NCI-H510A treated with DMSO at 0.1 percent for 48 hours (cell line): ENCODE results near the gene DGKB.
"Not testable (repeated sequence)": the region's sequence is repeated elsewhere in the genome, so short reads cannot be mapped to it uniquely, and the experiment has no call there.

Source experiments
- DNase-seq: peaks from one replicate; lab custom pipeline; 2025; lab: John Stamatoyannopoulos, UW

Gene DGKB

GRCh38 chr7:14583518-14583917 lies 319.0 kb downstream of the DGKB start:
- DNase-seq, result no peak

GRCh38 chr7:14582010-14582409 lies 320.5 kb downstream of the DGKB start:
- DNase-seq, result no peak

GRCh38 chr7:14579971-14580370 lies 322.6 kb downstream of the DGKB start:
- no peak for DNase-seq

- no peak for DNase-seq
Observed at GRCh38 chr7:14576578-14576977, 326.0 kb downstream of the DGKB start.

GRCh38 chr7:14570750-14571607 lies 331.6 kb downstream of the DGKB start:
- no peak for DNase-seq

- no peak for DNase-seq
Observed at GRCh38 chr7:14552060-14552459, 350.5 kb downstream of the DGKB start.

GRCh38 chr7:14551310-14551709 lies 351.2 kb downstream of the DGKB start:
- DNase-seq, result no peak

GRCh38 chr7:14542624-14543023 lies 359.9 kb downstream of the DGKB start:
- DNase-seq, result no peak

GRCh38 chr7:14521183-14521582 lies 381.4 kb downstream of the DGKB start:
- DNase-seq, result no peak

GRCh38 chr7:14510268-14510667 lies 392.3 kb downstream of the DGKB start:
- DNase-seq, result no peak

GRCh38 chr7:14507617-14508016 lies 394.9 kb downstream of the DGKB start:
- DNase-seq, result no peak

- DNase-seq, result no peak
Observed at GRCh38 chr7:14505906-14506305, 396.6 kb downstream of the DGKB start.

- DNase-seq, result no peak
Observed at GRCh38 chr7:14504134-14504533, 398.4 kb downstream of the DGKB start.

- no peak for DNase-seq
Observed at GRCh38 chr7:14503623-14504022, 398.9 kb downstream of the DGKB start.

GRCh38 chr7:14501436-14501835 lies 401.1 kb downstream of the DGKB start:
- DNase-seq, result no peak

- no peak for DNase-seq
Observed at GRCh38 chr7:14497390-14497789, 405.2 kb downstream of the DGKB start.

GRCh38 chr7:14495633-14496032 lies 406.9 kb downstream of the DGKB start:
- DNase-seq, result no peak

GRCh38 chr7:14487701-14488395 lies 414.7 kb downstream of the DGKB start:
- no peak for DNase-seq

GRCh38 chr7:14483663-14484062 lies 418.9 kb downstream of the DGKB start:
- DNase-seq, result no peak

GRCh38 chr7:14480281-14480680 lies 422.3 kb downstream of the DGKB start:
- DNase-seq, result no peak

GRCh38 chr7:14478834-14479510 lies 423.6 kb downstream of the DGKB start:
- no peak for DNase-seq

GRCh38 chr7:14461716-14462115 lies 440.8 kb downstream of the DGKB start:
- not testable (repeated sequence) for DNase-seq

GRCh38 chr7:14458846-14459245 lies 443.7 kb downstream of the DGKB start:
- DNase-seq, result not testable (repeated sequence)
